IMR-90 (cell line): ENCODE data around the gene SCAF11. TPM values are rescaled to one million over a fixed set of nuclear protein-coding genes. Genes with fewer than 3 reads are reported as not detected.

Source experiments
- ATAC-seq: fragments of 200-7000 bp; cut with Tn5 transposase; 2 replicates; pipeline ENCODE4 v1.9.1; 2020; ENCODE audit warnings: low read depth, mild to moderate bottlenecking, moderate library complexity
- BruUV-seq: library from RNA; stranded (reverse); fragments of 400-500 nt; replicated peaks from 2 replicates; lab custom pipeline; 2021; lab: Mats Ljungman, UMichigan
- CTCF ChIA-PET: fragments of 300-600 bp; formaldehyde crosslinking; extraction: SDS; loops from one replicate; lab custom pipeline; 2021; ENCODE audit warnings: antibody characterized with exemption; lab: Yijun Ruan, JAX
- POLR2A ChIA-PET: fragments of 300-600 bp; sonication (Branson Sonifier 250); formaldehyde crosslinking; loops from one replicate; lab custom pipeline; 2022; ENCODE audit warnings: antibody characterized with exemption; ENCODE audit not compliant: unreplicated experiment; lab: Charles Lee
- DNase-seq: peaks from one replicate; pipeline ENCODE4 v3.0.0; 2013
- H2AFZ ChIP-seq: replicated peaks from 2 replicates; pipeline ENCODE3; 2013; ENCODE audit warnings: low read length, mild to moderate bottlenecking; ENCODE audit not compliant: poor library complexity
- H2AK5ac ChIP-seq: 2 replicates; pipeline ENCODE4 v1.6.1; 2013; ENCODE audit warnings: low read depth, low read length, inconsistent platforms
- H2AK9ac ChIP-seq: replicated peaks from 2 replicates; pipeline ENCODE3; 2013; ENCODE audit warnings: mild to moderate bottlenecking, low read depth, low read length, moderate library complexity; ENCODE audit not compliant: poor library complexity
- H2BK120ac ChIP-seq: 2 replicates; pipeline ENCODE4 v1.6.1; 2013; ENCODE audit warnings: low read depth, low read length, inconsistent platforms
- H2BK15ac ChIP-seq: 3 replicates; pipeline ENCODE4 v1.6.1; 2013; ENCODE audit warnings: low read depth, low read length, inconsistent platforms
- H2BK20ac ChIP-seq: 2 replicates; pipeline ENCODE4 v1.6.1; 2013; ENCODE audit warnings: low read depth, mild to moderate bottlenecking, inconsistent platforms, low read length, moderate library complexity
- H2BK5ac ChIP-seq: 2 replicates; pipeline ENCODE4 v1.6.1; 2013; ENCODE audit warnings: mild to moderate bottlenecking, low read depth, low read length, inconsistent platforms; ENCODE audit not compliant: poor library complexity, severe bottlenecking
- H3K14ac ChIP-seq: replicated peaks from 2 replicates; pipeline ENCODE4 v1.6.1; 2013; ENCODE audit warnings: low read depth, low read length, inconsistent platforms
- H3K18ac ChIP-seq: 2 replicates; pipeline ENCODE4 v1.6.1; 2013; ENCODE audit warnings: low read depth, low read length, control low read depth
- H3K23ac ChIP-seq: 2 replicates; pipeline ENCODE4 v1.6.1; 2013; ENCODE audit warnings: low read depth, low read length, inconsistent platforms
- H3K27ac ChIP-seq: 2 replicates; pipeline ENCODE4 v1.5.1; 2013; ENCODE audit warnings: mild to moderate bottlenecking, control low read depth, low read length; ENCODE audit not compliant: insufficient read depth
- H3K27me3 ChIP-seq: 2 replicates; pipeline ENCODE4 v1.6.1; 2013; ENCODE audit warnings: low read length; ENCODE audit not compliant: control insufficient read depth, insufficient read depth
- H3K36me3 ChIP-seq: 2 replicates; pipeline ENCODE4 v1.6.1; 2013; ENCODE audit warnings: low read length, mixed read lengths; ENCODE audit not compliant: control insufficient read depth, insufficient read depth
- H3K4ac ChIP-seq: 2 replicates; pipeline ENCODE4 v1.6.1; 2013; ENCODE audit warnings: low read depth, low read length, inconsistent platforms
- H3K4me1 ChIP-seq: 2 replicates; pipeline ENCODE4 v1.6.1; 2013; ENCODE audit warnings: low read length, mixed read lengths; ENCODE audit not compliant: control insufficient read depth, insufficient read depth
- H3K4me2 ChIP-seq: 2 replicates; pipeline ENCODE4 v1.6.1; 2013; ENCODE audit warnings: low read depth, mild to moderate bottlenecking, control low read depth, low read length, moderate library complexity
- H3K4me3 ChIP-seq: 2 replicates; pipeline ENCODE4 v1.5.1; 2013; ENCODE audit warnings: low read depth, mild to moderate bottlenecking, control low read depth, low read length, moderate library complexity; ENCODE audit not compliant: insufficient read depth
- H3K56ac ChIP-seq: 2 replicates; pipeline ENCODE4 v1.6.1; 2013; ENCODE audit warnings: low read length, inconsistent platforms; ENCODE audit not compliant: insufficient read depth; ENCODE audit errors: extremely low read depth
- H3K79me1 ChIP-seq, 2 experiments: 2 replicates each; pipeline ENCODE4 v1.6.1; 2013; ENCODE audit warnings: low read length in 2 of 2, inconsistent platforms in 1 of 2, low read depth in 1 of 2
- H3K9ac ChIP-seq: 2 replicates; pipeline ENCODE4 v1.6.1; 2013; ENCODE audit warnings: low read depth, low read length, control low read depth
- H3K9me1 ChIP-seq: 2 replicates; pipeline ENCODE4 v1.6.1; 2013; ENCODE audit warnings: low read length, inconsistent platforms; ENCODE audit not compliant: insufficient read depth
- H3K9me3 ChIP-seq: 2 replicates; pipeline ENCODE4 v1.6.1; 2013; ENCODE audit warnings: low read length; ENCODE audit not compliant: control insufficient read depth, insufficient read depth
- H4K20me1 ChIP-seq: 2 replicates; pipeline ENCODE4 v1.6.1; 2013; ENCODE audit warnings: low read length, inconsistent platforms; ENCODE audit not compliant: insufficient read depth
- H4K5ac ChIP-seq: 2 replicates; pipeline ENCODE4 v1.6.1; 2013; ENCODE audit warnings: mild to moderate bottlenecking, low read depth, low read length, control low read depth
- H4K8ac ChIP-seq, 2 experiments: 2 replicates each; pipeline ENCODE4 v1.6.1; 2013; ENCODE audit warnings: low read depth in 2 of 2, low read length in 2 of 2, control low read depth in 1 of 2, inconsistent platforms in 1 of 2
- H4K91ac ChIP-seq: 2 replicates; pipeline ENCODE4 v1.6.1; 2013; ENCODE audit warnings: low read depth, low read length, inconsistent platforms; ENCODE audit not compliant: insufficient read depth
- BHLHE40 ChIP-seq: fragments of 150-350 bp; IDR thresholded peaks from 2 replicates; pipeline ENCODE4 v1.6.1; 2016; ENCODE audit warnings: mild to moderate bottlenecking, low read depth, low read length
- MAFK ChIP-seq: IDR thresholded peaks from 2 replicates; pipeline ENCODE4 v1.6.1; 2012; ENCODE audit warnings: low read depth, low read length, improper control_type of control experiment
- MAZ ChIP-seq: IDR thresholded peaks from 2 replicates; pipeline ENCODE4 v1.6.1; 2012; ENCODE audit warnings: low read depth, mild to moderate bottlenecking, low read length, improper control_type of control experiment, moderate library complexity, borderline replicate concordance
- RAD21 ChIP-seq: IDR thresholded peaks from 2 replicates; pipeline ENCODE4 v1.6.1; 2012; ENCODE audit warnings: low read length, improper control_type of control experiment
- WGBS, 2 experiments: methylation state at CpG; one replicate each; pipeline versions ENCODE4 v1.1.5 to v1.1.7; 2013; ENCODE audit warnings: missing lambda C conversion rate in 2 of 2; ENCODE audit not compliant: insufficient read length in 1 of 2; ENCODE audit errors: extremely low coverage in 2 of 2; 5-methylcytosine and 5-hydroxymethylcytosine counted together
- dilution Hi-C: fragments of 300-500 bp; cut with HindIII; formaldehyde crosslinking; loops from one replicate; pipeline ENCODE4 v1.14.3; 2018; ENCODE audit warnings: low sequenced_read_pairs; ENCODE audit not compliant: unreplicated experiment
- in situ Hi-C: fragments of 300-500 bp; cut with MboI; formaldehyde crosslinking; loops from 3 replicates; pipeline ENCODE4 v1.14.3; 2019; ENCODE audit warnings: low sequenced_read_pairs, inconsistent platforms, mixed read lengths
- intact Hi-C: fragments of 100-400 bp; cut with micrococcal nuclease; formaldehyde crosslinking; loops from 2 replicates; pipeline ENCODE4 v1.10.0; 2022
- polyA plus RNA-seq, 3 experiments: library from polyadenylated mRNA; depleted of rRNA; stranded (reverse); fragments of >200 nt; gene quantifications; 2 replicates each; pipeline ENCODE4 v1.2.3, GENCODE V29; 2012; ENCODE audit warnings: low replicate concordance in 1 of 3
- total RNA-seq: library from RNA; depleted of rRNA; stranded (reverse); fragments of >200 nt; gene quantifications from 2 replicates; pipeline ENCODE4 v1.2.3, GENCODE V29; 2012

SCAF11 gene
- total and polyA plus RNA-seq, 2 of the 4 experiments (the other 2 are of a cell fraction) = 33.9 to 70.4 TPM

DNA sequence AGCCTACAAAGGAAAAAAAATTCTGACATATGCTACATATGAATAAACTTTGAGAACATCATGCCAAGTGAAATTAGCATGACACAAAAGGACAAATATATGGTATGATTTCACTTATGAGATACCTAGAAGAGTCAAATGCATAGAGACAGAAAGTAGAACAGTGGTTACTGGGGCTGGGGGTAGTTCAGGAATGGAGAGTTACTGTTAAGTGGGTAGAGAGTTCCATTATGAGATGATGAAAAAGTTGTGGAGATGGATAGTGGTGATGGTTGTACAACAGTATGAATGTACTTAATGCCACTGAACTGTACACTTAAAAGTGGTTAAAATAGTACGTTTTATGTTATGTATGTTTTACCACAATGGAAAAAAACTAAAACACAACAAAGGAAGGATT is 92.3 kb downstream of the SCAF11 start:
- ChIA-PET POLR2A (no interaction called here), CTCF (no interaction called here)
- Histone ChIP-seq H4K91ac (no peak overlapping the region), H3K27ac (no peak overlapping the region), H4K20me1 (no peaks in the 10 kb centered on the region), H3K56ac (no peak overlapping the region), H2AK9ac (no peak overlapping the region), H2BK5ac (no peak overlapping the region), H3K14ac (no peak overlapping the region), H3K18ac (no peak overlapping the region), H3K9ac (no peak overlapping the region), H3K9me1 (peaks cover 10% of the 10 kb centered on the region), H3K4me3 (no peak overlapping the region), H3K36me3 (peaks cover 17% of the 10 kb centered on the region), H3K4me2 (no peak overlapping the region), H2AK5ac (no peak overlapping the region), H3K79me1 (no peaks in the 10 kb centered on the region; a peak in 1 of 4 replicates), H2BK20ac (no peak overlapping the region), H2BK120ac (no peak overlapping the region), H2BK15ac (no peak overlapping the region), H3K4ac (no peak overlapping the region), H2AFZ (no peak overlapping the region), H3K23ac (no peak overlapping the region), H3K27me3 (no peaks in the 10 kb centered on the region), H4K8ac (no peak overlapping the region), H3K4me1 (no peaks in the 10 kb centered on the region), H3K9me3 (no peaks in the 10 kb centered on the region), H4K5ac (no peak overlapping the region)
- intact Hi-C loops (no loop called here), dilution Hi-C loops (no loop called here), in situ Hi-C loops (no loop called here)
- no CpG with 5 or more reads among the region's 1 CpG for WGBS, 2 experiments
- BruUV-seq = no TSS peak
- TF ChIP-seq RAD21 (no peak), MAZ (no peak), BHLHE40 (no peak), MAFK (no peak)
- ATAC-seq = no peak
- no peak for DNase-seq
